CD8-positive, alpha-beta memory T cell (primary cell): ENCODE measurements around the gene SLC26A4. TPM values are rescaled to one million over a fixed set of nuclear protein-coding genes. Genes with fewer than 3 reads are reported as not detected.

Experiments used
- polyA plus RNA-seq: library from polyadenylated mRNA; unstranded; fragments of 300-500 nt; fragmentation: Illumina TruSeq; gene quantifications from one replicate; pipeline ENCODE4 v1.2.3, GENCODE V29; 2021
- total RNA-seq, 2 experiments: library from RNA; stranded (reverse); gene quantifications; one replicate each; pipeline ENCODE4 v1.2.3, GENCODE V29; 2021

Gene SLC26A4
- total and polyA plus RNA-seq, 3 experiments from 2014 or later: 0.78 to 2.1 TPM; not detected in 1

Other genes with a start within 250 kb of the SLC26A4 start
- gene GPR22, start 190.8 kb upstream of the SLC26A4 start, total RNA-seq: not detected
- 0.28 TPM for gene GPR22, start 190.8 kb upstream of the SLC26A4 start, polyA plus RNA-seq
- 10 to 100 TPM; 29.2 to 38.9 TPM for gene COG5, start 96.9 kb upstream of the SLC26A4 start, total RNA-seq
- gene COG5, start 96.9 kb upstream of the SLC26A4 start, polyA plus RNA-seq: 39.4 TPM
- 10 to 100 TPM; 11.6 TPM for gene DUS4L, start 96.9 kb upstream of the SLC26A4 start, total RNA-seq
- gene DUS4L, start 96.9 kb upstream of the SLC26A4 start, polyA plus RNA-seq: 6.6 TPM
- gene BCAP29, start 80.6 kb upstream of the SLC26A4 start, total RNA-seq: 10 to 100 TPM; 46.5 to 48.7 TPM
- gene BCAP29, start 80.6 kb upstream of the SLC26A4 start, polyA plus RNA-seq: 44.6 TPM
- 10 to 100 TPM; 42.7 to 49.3 TPM for gene CBLL1, start 83.3 kb downstream of the SLC26A4 start, total RNA-seq
- 89.7 TPM for gene CBLL1, start 83.3 kb downstream of the SLC26A4 start, polyA plus RNA-seq
- not detected for gene SLC26A3, start 142.4 kb downstream of the SLC26A4 start, total RNA-seq
- gene SLC26A3, start 142.4 kb downstream of the SLC26A4 start, polyA plus RNA-seq: not detected
- 100 to 1,000 TPM; 121 TPM for gene DLD, start 230.4 kb downstream of the SLC26A4 start, total RNA-seq
- 53.4 TPM for gene DLD, start 230.4 kb downstream of the SLC26A4 start, polyA plus RNA-seq